HG02623 (cell line): ENCODE measurements around the gene STX11.

Experiments
- ATAC-seq: cut with Tn5 transposase; IDR thresholded peaks from one replicate; pipeline ENCODE4 v1.9.1; 2021; ENCODE audit warnings: moderate library complexity; ENCODE audit not compliant: unreplicated experiment

Gene STX11

GRCh38 chr6:144141470-144141869, 8.8 kb upstream of the STX11 start:
- ATAC-seq = no peak

- ATAC-seq = no peak
These were observed 7.2 kb upstream of the STX11 start for GRCh38 chr6:144143106-144143505.

- no peak for ATAC-seq
These were observed 6.4 kb upstream of the STX11 start for GRCh38 chr6:144143878-144144277.

GRCh38 chr6:144144996-144145395, 5.3 kb upstream of the STX11 start:
- ATAC-seq = no peak

- no peak for ATAC-seq
These were observed 4.8 kb upstream of the STX11 start for GRCh38 chr6:144145541-144145940.

GRCh38 chr6:144148886-144149285, 1.4 kb upstream of the STX11 start:
- no peak for ATAC-seq

GRCh38 chr6:144149558-144149893, 791 bp upstream of the STX11 start:
- no peak for ATAC-seq

- peak; percentile 46 for ATAC-seq
These were observed 667 bp downstream of the STX11 start for GRCh38 chr6:144150710-144151657.

- no peak for ATAC-seq
These were observed 2.1 kb downstream of the STX11 start for GRCh38 chr6:144152334-144152900.

- ATAC-seq = no peak
These were observed 2.9 kb downstream of the STX11 start for GRCh38 chr6:144153260-144153659.

GRCh38 chr6:144153971-144154370, 3.7 kb downstream of the STX11 start:
- no peak for ATAC-seq

GRCh38 chr6:144155529-144155928, 5.2 kb downstream of the STX11 start:
- ATAC-seq = peak; percentile 64

GRCh38 chr6:144156338-144156737, 6.0 kb downstream of the STX11 start:
- no peak for ATAC-seq

GRCh38 chr6:144156991-144157390, 6.7 kb downstream of the STX11 start:
- no peak for ATAC-seq

GRCh38 chr6:144158133-144158532, 7.8 kb downstream of the STX11 start:
- ATAC-seq = no peak

GRCh38 chr6:144159223-144159622, 8.9 kb downstream of the STX11 start:
- no peak for ATAC-seq

- no peak for ATAC-seq
These were observed 9.4 kb downstream of the STX11 start for GRCh38 chr6:144159742-144160141.

- ATAC-seq = no peak
These were observed 10.2 kb downstream of the STX11 start for GRCh38 chr6:144160431-144161005.

- ATAC-seq = no peak
These were observed 11.7 kb downstream of the STX11 start for GRCh38 chr6:144161975-144162374.

GRCh38 chr6:144162977-144163376, 12.7 kb downstream of the STX11 start:
- ATAC-seq = no peak

GRCh38 chr6:144165784-144166183, 15.5 kb downstream of the STX11 start:
- no peak for ATAC-seq

GRCh38 chr6:144170044-144170443, 19.7 kb downstream of the STX11 start:
- ATAC-seq = no peak
